B cell (primary cell): ENCODE measurements around the gene SLC5A5. TPM values are rescaled to one million over a fixed set of nuclear protein-coding genes. Genes with fewer than 3 reads are reported as not detected.

ENCODE experiments used
- ATAC-seq: fragments of 200-7000 bp; cut with Tn5 transposase; one replicate; pipeline ENCODE4 v1.10.0; 2021; ENCODE audit warnings: low read depth, mild to moderate bottlenecking, moderate number of reproducible peaks, moderate library complexity
- CTCF ChIA-PET: fragments of 350-600 bp; sonication (Branson Sonifier 250); formaldehyde crosslinking; loops from one replicate; lab custom pipeline; 2021; ENCODE audit warnings: antibody characterized with exemption, inconsistent platforms; lab: Charles Lee
- POLR2A ChIA-PET: fragments of 350-600 bp; sonication (Branson Sonifier 250); formaldehyde crosslinking; loops from one replicate; lab custom pipeline; 2021; ENCODE audit warnings: antibody characterized with exemption; lab: Charles Lee
- DNase-seq: peaks from one replicate; pipeline ENCODE4 v3.0.0; 2013
- H2AFZ ChIP-seq: 2 replicates; pipeline ENCODE4 v1.6.1; 2012; ENCODE audit warnings: mild to moderate bottlenecking, low read depth, low read length; ENCODE audit not compliant: insufficient read depth, poor library complexity, severe bottlenecking
- H3K27ac ChIP-seq, 2 donors: 1 replicate in 1 of 2; 2 replicates in 1 of 2; pipeline ENCODE4 v1.5.1; 2012 to 2013; ENCODE audit warnings: low read length in 2 of 2, mild to moderate bottlenecking in 2 of 2, moderate library complexity in 1 of 2
- H3K27me3 ChIP-seq, 4 experiments: fragments of 200-600 bp in 1 of 4; sonication (generic) in 1 of 4; replicated peaks in 1 of 4; 1 replicate in 2 of 4; 2 replicates in 2 of 4; pipeline versions ENCODE4 v1.6.1 to v1.7.0; 2013 to 2016; ENCODE audit warnings: low read length in 3 of 4, mild to moderate bottlenecking in 2 of 4, mixed read lengths in 1 of 4, moderate library complexity in 1 of 4; ENCODE audit not compliant: insufficient read depth in 4 of 4, control insufficient read depth in 3 of 4; ENCODE audit errors: control extremely low read depth in 1 of 4
- H3K36me3 ChIP-seq, 2 experiments: replicated peaks in 1 of 2; 1 replicate in 1 of 2; 2 replicates in 1 of 2; pipeline versions ENCODE4 v1.6.1 to v1.7.1; 2013; ENCODE audit warnings: low read length in 1 of 2; ENCODE audit not compliant: insufficient read depth in 2 of 2, control insufficient read depth in 1 of 2; ENCODE audit errors: control extremely low read depth in 1 of 2, extremely low read depth in 1 of 2
- H3K4me1 ChIP-seq, 2 donors: fragments of 200-600 bp in 1 of 2; sonication (generic) in 1 of 2; 1 replicate in 1 of 2; 2 replicates in 1 of 2; pipeline versions ENCODE4 v1.5.1 to v1.6.1; 2013 to 2017; ENCODE audit warnings: low read length in 2 of 2; ENCODE audit not compliant: control insufficient read depth in 2 of 2, insufficient read depth in 2 of 2
- H3K4me2 ChIP-seq: replicated peaks from 2 replicates; pipeline ENCODE3; 2012; ENCODE audit warnings: mild to moderate bottlenecking, low read depth, low read length; ENCODE audit not compliant: poor library complexity, severe bottlenecking
- H3K4me3 ChIP-seq, 5 experiments: fragments of 200-600 bp in 1 of 5; sonication (generic) in 1 of 5; 1 replicate in 3 of 5; 2 replicates in 2 of 5; pipeline versions ENCODE4 v1.5.1 to v1.7.0; 2011 to 2016; ENCODE audit warnings: low read length in 4 of 5, mild to moderate bottlenecking in 4 of 5, low read depth in 2 of 5, control low read depth in 1 of 5, moderate library complexity in 1 of 5; ENCODE audit not compliant: insufficient read depth in 1 of 5; ENCODE audit errors: control extremely low read depth in 1 of 5, extremely low read depth in 1 of 5
- H3K79me2 ChIP-seq: fragments of 200-600 bp; sonication (generic); one replicate; pipeline ENCODE4 v1.6.0; 2016; ENCODE audit warnings: low read length; ENCODE audit not compliant: control insufficient read depth, insufficient read depth
- H3K9ac ChIP-seq: fragments of 200-600 bp; sonication (generic); 2 replicates; pipeline ENCODE4 v1.6.1; 2017; ENCODE audit warnings: mild to moderate bottlenecking, low read length, moderate library complexity
- H3K9me3 ChIP-seq, 3 donors: one replicate each; pipeline versions ENCODE4 v1.6.1 to v1.7.1; 2013; ENCODE audit warnings: low read length in 2 of 3; ENCODE audit not compliant: control insufficient read depth in 2 of 3, insufficient read depth in 1 of 3; ENCODE audit errors: control extremely low read depth in 1 of 3
- H4K20me1 ChIP-seq: 2 replicates; pipeline ENCODE4 v1.6.0; 2012; ENCODE audit warnings: mild to moderate bottlenecking, low read length; ENCODE audit not compliant: insufficient read depth, control insufficient read depth, poor library complexity, severe bottlenecking
- H3K27ac Mint-ChIP-seq: one replicate; pipeline ENCODE4 v1.8.0; 2021; ENCODE audit warnings: mixed read lengths
- H3K27me3 Mint-ChIP-seq: one replicate; pipeline ENCODE4 v1.8.0; 2021; ENCODE audit warnings: mixed read lengths
- H3K4me1 Mint-ChIP-seq: one replicate; pipeline ENCODE4 v1.8.0; 2021; ENCODE audit warnings: mixed read lengths
- H3K4me3 Mint-ChIP-seq: one replicate; pipeline ENCODE4 v1.8.0; 2021; ENCODE audit warnings: mixed read lengths
- H3K9me3 Mint-ChIP-seq: one replicate; pipeline ENCODE4 v1.8.0; 2022; ENCODE audit warnings: mixed read lengths; ENCODE audit not compliant: insufficient read depth
- CTCF ChIP-seq: fragments of 200-600 bp; IDR thresholded peaks from one replicate; pipeline ENCODE4 v1.8.0; 2022; ENCODE audit warnings: antibody characterized with exemption, mild to moderate bottlenecking
- EZH2 ChIP-seq: IDR thresholded peaks from 2 replicates; pipeline ENCODE4 v1.6.1; 2012; ENCODE audit warnings: borderline replicate concordance, low read depth, mild to moderate bottlenecking, moderate library complexity, low read length; ENCODE audit not compliant: insufficient read depth, poor library complexity, severe bottlenecking
- WGBS: methylation state at CpG from one replicate; pipeline ENCODE4 v1.1.5; 2013; ENCODE audit warnings: missing lambda C conversion rate; ENCODE audit not compliant: insufficient coverage; 5-methylcytosine and 5-hydroxymethylcytosine counted together
- intact Hi-C: fragments of 100-400 bp; cut with micrococcal nuclease; formaldehyde crosslinking; loops from one replicate; pipeline ENCODE4 v1.10.0; 2022
- polyA plus RNA-seq: library from polyadenylated mRNA; depleted of rRNA; stranded (reverse); fragments of >200 nt; gene quantifications from 2 replicates; pipeline ENCODE4 v1.2.3, GENCODE V29; 2012
- total RNA-seq, 2 donors: library from RNA; stranded (reverse); fragments of 120-200 nt in 1 of 2; gene quantifications; 1 replicate in 1 of 2; 2 replicates in 1 of 2; pipeline versions ENCODE4 v1.2.3 to v1.2.4, GENCODE V29; 2013 to 2022

Gene SLC5A5
- total and polyA plus RNA-seq, 2 donors (not counting 1 experiment from before 2014, with no cell fraction given) = 0.07 to 0.40 TPM

GRCh38 chr19:17855280-17856152, 16.2 kb upstream of the SLC5A5 start:
- Mint-ChIP-seq H3K9me3 (no peaks in the 10 kb centered on the region), H3K4me1 (peaks cover 30% of the 10 kb centered on the region), H3K4me3 (no peak overlapping the region), H3K27me3 (no peaks in the 10 kb centered on the region), H3K27ac (peak overlapping the region; percentile 70)
- intact Hi-C loops = loop anchor here (1.0 to 10.0 kb wide), 7 partner anchors 71 to 411 kb away; partner anchors contain the start of genes FCHO1, PGLS and TMEM221
- ATAC-seq (peak; percentile 12), DNase-seq (peak; percentile 89)
- H3K9me3 ChIP-seq = peaks cover 0 to 6% (median 0%) of the 10 kb centered on the region in 3 donors
- ChIA-PET POLR2A (interaction anchor here (0.5 to 1.0 kb wide), 4 partner anchors 77 to 302 kb away, joined by 3 to 4 read pairs (median 4); partner anchors contain the start of gene CCDC124), CTCF (interaction anchor here (0.8 to 15.3 kb wide), 31 partner anchors 7 to 413 kb away, joined by 3 to 374 read pairs (median 5); partner anchors contain the start of genes CCDC124 and JAK3)
- TF ChIP-seq CTCF = peak; percentile 96
- TF ChIP-seq EZH2 = no peak
- H3K27me3 ChIP-seq = no peaks in the 10 kb centered on the region
- peak overlapping the region; percentile 6 for H3K4me2 ChIP-seq
- H3K36me3 ChIP-seq = no peaks in the 10 kb centered on the region
- WGBS = 16% methylated on average over 27 of the region's 29 CpGs
- H3K9ac ChIP-seq = no peak overlapping the region
- no peak overlapping the region for H3K27ac ChIP-seq
- peaks cover 16 to 37% of the 10 kb centered on the region in 2 donors for H3K4me1 ChIP-seq
- H3K79me2 ChIP-seq = peaks cover 9% of the 10 kb centered on the region
- H3K4me3 ChIP-seq = no peak overlapping the region
- peak overlapping the region; percentile 26 for H2AFZ ChIP-seq
- peaks cover 7% of the 10 kb centered on the region for H4K20me1 ChIP-seq
